ENCODE data around the gene STAMBPL1. TPM values are rescaled to one million over a fixed set of nuclear protein-coding genes. Genes with fewer than 3 reads are reported as not detected.

STAMBPL1 gene
- total RNA-seq, 1 donor, result 35.3 TPM

GRCh38 chr10:88896372-88896993 lies 16.4 kb downstream of the STAMBPL1 start:
- DNase-seq (ENCODE audit: low read depth), result no peak
- H3K4me3 ChIP-seq (ENCODE audit: low read depth, low read length), result no peak overlapping the region
- TF ChIP-seq CTCF (IDR thresholded peaks at IDR 0.05; ENCODE audit: insufficient read depth, low read length), result no peak

- no peak for DNase-seq (ENCODE audit: low read depth)
- H3K4me3 ChIP-seq (ENCODE audit: low read depth, low read length), result no peak overlapping the region
- no peak for TF ChIP-seq CTCF (IDR thresholded peaks at IDR 0.05; ENCODE audit: insufficient read depth, low read length)
Measured at GRCh38 chr10:88896994-88897853, 17.2 kb downstream of the STAMBPL1 start.

- no peak for TF ChIP-seq CTCF (IDR thresholded peaks at IDR 0.05; ENCODE audit: insufficient read depth, low read length)
- no peak for DNase-seq (ENCODE audit: low read depth)
- no peak overlapping the region for H3K4me3 ChIP-seq (ENCODE audit: low read depth, low read length)
Measured at GRCh38 chr10:88898727-88899126, 18.7 kb downstream of the STAMBPL1 start.

- DNase-seq (ENCODE audit: low read depth), result peak; percentile 87
- TF ChIP-seq CTCF (IDR thresholded peaks at IDR 0.05; ENCODE audit: insufficient read depth, low read length), result no peak
- H3K4me3 ChIP-seq (ENCODE audit: low read depth, low read length), result no peak overlapping the region
Measured at GRCh38 chr10:88899886-88900285, 19.8 kb downstream of the STAMBPL1 start.

- H3K4me3 ChIP-seq (ENCODE audit: low read depth, low read length), result no peak overlapping the region
- TF ChIP-seq CTCF (IDR thresholded peaks at IDR 0.05; ENCODE audit: insufficient read depth, low read length), result no peak
- peak; percentile 68 for DNase-seq (ENCODE audit: low read depth)
Measured at GRCh38 chr10:88901206-88901983, 21.4 kb downstream of the STAMBPL1 start.

GRCh38 chr10:88901984-88902789 lies 22.1 kb downstream of the STAMBPL1 start:
- no peak for TF ChIP-seq CTCF (IDR thresholded peaks at IDR 0.05; ENCODE audit: insufficient read depth, low read length)
- H3K4me3 ChIP-seq (ENCODE audit: low read depth, low read length), result no peak overlapping the region
- DNase-seq (ENCODE audit: low read depth), result no peak

All from fibroblast of the aortic adventitia (primary cell).